Adrenal gland (tissue), 12 donors: ENCODE results near the gene RPL27A. TPM values are rescaled to one million over a fixed set of nuclear protein-coding genes. Genes with fewer than 3 reads are reported as not detected.

Experiments
- DNase-seq, 7 donors: peaks; one replicate each; pipeline ENCODE4 v3.0.0-alpha.2; 2019 to 2020
- H3K27ac ChIP-seq, 5 donors: fragments of 200-600 bp; sonication (generic) in 4 of 5; 1 replicate in 3 of 5; 2 replicates in 2 of 5; pipeline versions ENCODE4 v1.5.1 to v1.8.0; 2016 to 2020; ENCODE audit warnings: mild to moderate bottlenecking in 1 of 5
- H3K27me3 ChIP-seq: fragments of 200-600 bp; 2 replicates; pipeline ENCODE4 v1.8.0; 2021
- H3K36me3 ChIP-seq, 2 donors: fragments of 200-600 bp; replicated peaks in 1 of 2; 1 replicate in 1 of 2; 2 replicates in 1 of 2; pipeline versions ENCODE4 v1.5.1 to v1.8.0; 2018 to 2022
- H3K4me1 ChIP-seq, 2 donors: fragments of 200-600 bp; replicated peaks in 1 of 2; 1 replicate in 1 of 2; 2 replicates in 1 of 2; pipeline versions ENCODE4 v1.5.1 to v1.8.0; 2018 to 2021
- H3K4me3 ChIP-seq, 4 donors: fragments of 200-600 bp; sonication (generic) in 3 of 4; one replicate each; pipeline ENCODE4 v1.5.1; 2016 to 2018
- H3K9me3 ChIP-seq, 3 donors: fragments of 200-600 bp; sonication (generic) in 1 of 3; replicated peaks in 1 of 3; 1 replicate in 2 of 3; 2 replicates in 1 of 3; pipeline versions ENCODE4 v1.5.1 to v1.8.0; 2016 to 2021
- CTCF ChIP-seq, 6 experiments: fragments of 450-650 bp in 4 of 6; fragments of 200-600 bp in 2 of 6; sonication (generic) in 1 of 6; IDR thresholded peaks; 1 replicate in 5 of 6; 2 replicates in 1 of 6; pipeline versions ENCODE4 v1.5.1 to v1.8.0; 2016 to 2021; ENCODE audit warnings: antibody characterized with exemption in 6 of 6, mild to moderate bottlenecking in 2 of 6, moderate library complexity in 1 of 6
- POLR2A ChIP-seq, 2 donors: fragments of 450-650 bp; IDR thresholded peaks; one replicate each; pipeline ENCODE4 v1.6.1; 2017; ENCODE audit warnings: antibody characterized with exemption in 2 of 2, mild to moderate bottlenecking in 2 of 2, moderate library complexity in 1 of 2
- WGBS, 4 donors: extraction: QIAGEN DNeasy Blood & Tissue Kit in 2 of 4; methylation state at CpG; one replicate each; pipeline versions ENCODE4 v1.1.5 to v1.1.7; 2013 to 2017; 5-methylcytosine and 5-hydroxymethylcytosine counted together
- intact Hi-C, 2 donors: fragments of 100-400 bp; cut with DNase I; formaldehyde crosslinking; loops; one replicate each; pipeline versions ENCODE4 v1.14.1 to v1.15.0; 2022 to 2023
- polyA plus RNA-seq, 3 donors: library from polyadenylated mRNA; stranded (reverse); fragments of 200-250 nt in 2 of 3; fragments of 350-450 nt in 1 of 3; fragmentation: Illumina TruSeq in 1 of 3; extraction: RNeasy Lipid Tissue Mini Kit (QIAGEN cat#74804) in 1 of 3; gene quantifications; one replicate each; pipeline ENCODE4 v1.2.3, GENCODE V29; 2013 to 2014
- total RNA-seq, 9 donors: library from RNA; depleted of rRNA in 4 of 9; stranded (reverse); fragments of >200 nt in 4 of 9; fragments of 120-200 nt in 1 of 9; fragmentation: NEBNext Ultra II Directional in 1 of 9; extraction: Animal tissue kit (Norgen Biotek cat#: 25700) in 1 of 9; gene quantifications; one replicate each; pipeline versions ENCODE4 v1.1.0 to v1.2.4, GENCODE V29; 2013 to 2023
- donor health status: healthy with polysubstance abuse.
- donor health status: Bipolar disorder and iron deficiency.
- donor health status: DM: yes; HTN: yes; CAD: no.
- donor health status: DM: no; HTN: no; CAD: no.
- donor health status: DM: no; HTN: no; CAD: no.
- donor health status: DM: yes; HTN: yes; CAD: no.

The RPL27A gene
- total and polyA plus RNA-seq, 12 donors, result 668 to 3,013 (median 1,139) TPM

GRCh38 chr11:8704136-8704535 lies 21.5 kb downstream of the RPL27A start:
- no peaks in the 10 kb centered on the region for H3K9me3 ChIP-seq
- H3K4me1 ChIP-seq, result peaks cover 18 to 38% of the 10 kb centered on the region in 2 donors
- no peaks in the 10 kb centered on the region for H3K27me3 ChIP-seq
- no peak for DNase-seq
- TF ChIP-seq CTCF (IDR thresholded peaks at IDR 0.05), result no peak
- no peak for TF ChIP-seq POLR2A (IDR thresholded peaks at IDR 0.05)
- H3K27ac ChIP-seq, result peak overlapping the region in 1 of 5 donors; percentile 23
- H3K36me3 ChIP-seq, result peaks cover 0 to 58% of the 10 kb centered on the region in 2 donors
- 84 to 94% (median 88%) methylated on average over 2 of the region's 2 CpGs for WGBS, 4 donors
- intact Hi-C loops, result no loop called here
- H3K4me3 ChIP-seq, result no peak overlapping the region

- intact Hi-C loops, result no loop called here
- peaks cover 0 to 58% of the 10 kb centered on the region in 2 donors for H3K36me3 ChIP-seq
- H3K27me3 ChIP-seq, result no peaks in the 10 kb centered on the region
- H3K27ac ChIP-seq, result no peak overlapping the region
- H3K4me1 ChIP-seq, result peaks cover 28 to 38% of the 10 kb centered on the region in 2 donors
- 75 to 86% (median 81%) methylated on average over 5 of the region's 5 CpGs for WGBS, 4 donors
- DNase-seq, result no peak
- no peak for TF ChIP-seq POLR2A (IDR thresholded peaks at IDR 0.05)
- no peak for TF ChIP-seq CTCF (IDR thresholded peaks at IDR 0.05)
- no peaks in the 10 kb centered on the region for H3K9me3 ChIP-seq
- no peak overlapping the region for H3K4me3 ChIP-seq
Measured at GRCh38 chr11:8705146-8705545, 22.6 kb downstream of the RPL27A start.

GRCh38 chr11:8706673-8707432 lies 24.3 kb downstream of the RPL27A start:
- no peaks in the 10 kb centered on the region for H3K9me3 ChIP-seq
- H3K4me3 ChIP-seq, result no peak overlapping the region
- intact Hi-C loops, result no loop called here
- no peaks in the 10 kb centered on the region for H3K27me3 ChIP-seq
- H3K4me1 ChIP-seq, result peaks cover 29 to 30% of the 10 kb centered on the region in 2 donors
- peak overlapping the region in 3 of 5 donors; percentile 65 to 82 (median 81) for H3K27ac ChIP-seq
- TF ChIP-seq CTCF (IDR thresholded peaks at IDR 0.05), result no peak
- TF ChIP-seq POLR2A (IDR thresholded peaks at IDR 0.05), result no peak
- no peak for DNase-seq
- WGBS, 4 donors, result 88 to 94% (median 91%) methylated on average over 9 to 14 of the region's 14 CpGs
- H3K36me3 ChIP-seq, result peaks cover 0 to 63% of the 10 kb centered on the region in 2 donors

- Histone ChIP-seq H3K27me3 (no peaks in the 10 kb centered on the region), H3K36me3 (peaks cover 0 to 63% of the 10 kb centered on the region in 2 donors), H3K27ac (peak overlapping the region; percentile 42 to 82 (median 68)), H3K4me3 (no peak overlapping the region), H3K9me3 (no peaks in the 10 kb centered on the region), H3K4me1 (peaks cover 29 to 30% of the 10 kb centered on the region in 2 donors)
- DNase-seq, result peak; percentile 81 to 92 (median 90)
- intact Hi-C loops, result no loop called here
- 29 to 50% (median 41%) methylated on average over 5 to 10 of the region's 10 CpGs for WGBS, 4 donors
- TF ChIP-seq POLR2A (IDR thresholded peaks at IDR 0.05) (no peak), CTCF (IDR thresholded peaks at IDR 0.05) (no peak)
Measured at GRCh38 chr11:8707541-8708191, 25.1 kb downstream of the RPL27A start.
